IMR-90 (cell line): ENCODE data around the gene SLC15A3. TPM values are rescaled to one million over a fixed set of nuclear protein-coding genes. Genes with fewer than 3 reads are reported as not detected.
A peak's percentile ranks its signal among the peaks of the same experiment; 100 is the strongest.

Source experiments
- ATAC-seq: fragments of 200-7000 bp; cut with Tn5 transposase; 2 replicates; pipeline ENCODE4 v1.9.1; 2020; ENCODE audit warnings: low read depth, mild to moderate bottlenecking, moderate library complexity
- BruUV-seq: library from RNA; stranded (reverse); fragments of 400-500 nt; replicated peaks from 2 replicates; lab custom pipeline; 2021; lab: Mats Ljungman, UMichigan
- CTCF ChIA-PET: fragments of 300-600 bp; formaldehyde crosslinking; extraction: SDS; loops from one replicate; lab custom pipeline; 2021; ENCODE audit warnings: antibody characterized with exemption; lab: Yijun Ruan, JAX
- POLR2A ChIA-PET: fragments of 300-600 bp; sonication (Branson Sonifier 250); formaldehyde crosslinking; loops from one replicate; lab custom pipeline; 2022; ENCODE audit warnings: antibody characterized with exemption; ENCODE audit not compliant: unreplicated experiment; lab: Charles Lee
- DNase-seq: peaks from one replicate; pipeline ENCODE4 v3.0.0; 2013
- H2AFZ ChIP-seq: replicated peaks from 2 replicates; pipeline ENCODE3; 2013; ENCODE audit warnings: low read length, mild to moderate bottlenecking; ENCODE audit not compliant: poor library complexity
- H2AK5ac ChIP-seq: 2 replicates; pipeline ENCODE4 v1.6.1; 2013; ENCODE audit warnings: low read depth, low read length, inconsistent platforms
- H2AK9ac ChIP-seq: replicated peaks from 2 replicates; pipeline ENCODE3; 2013; ENCODE audit warnings: mild to moderate bottlenecking, low read depth, low read length, moderate library complexity; ENCODE audit not compliant: poor library complexity
- H2BK120ac ChIP-seq: 2 replicates; pipeline ENCODE4 v1.6.1; 2013; ENCODE audit warnings: low read depth, low read length, inconsistent platforms
- H2BK15ac ChIP-seq: 3 replicates; pipeline ENCODE4 v1.6.1; 2013; ENCODE audit warnings: low read depth, low read length, inconsistent platforms
- H2BK20ac ChIP-seq: 2 replicates; pipeline ENCODE4 v1.6.1; 2013; ENCODE audit warnings: low read depth, mild to moderate bottlenecking, inconsistent platforms, low read length, moderate library complexity
- H2BK5ac ChIP-seq: 2 replicates; pipeline ENCODE4 v1.6.1; 2013; ENCODE audit warnings: mild to moderate bottlenecking, low read depth, low read length, inconsistent platforms; ENCODE audit not compliant: poor library complexity, severe bottlenecking
- H3K14ac ChIP-seq: replicated peaks from 2 replicates; pipeline ENCODE4 v1.6.1; 2013; ENCODE audit warnings: low read depth, low read length, inconsistent platforms
- H3K18ac ChIP-seq: 2 replicates; pipeline ENCODE4 v1.6.1; 2013; ENCODE audit warnings: low read depth, low read length, control low read depth
- H3K23ac ChIP-seq: 2 replicates; pipeline ENCODE4 v1.6.1; 2013; ENCODE audit warnings: low read depth, low read length, inconsistent platforms
- H3K27ac ChIP-seq: 2 replicates; pipeline ENCODE4 v1.5.1; 2013; ENCODE audit warnings: mild to moderate bottlenecking, control low read depth, low read length; ENCODE audit not compliant: insufficient read depth
- H3K27me3 ChIP-seq: 2 replicates; pipeline ENCODE4 v1.6.1; 2013; ENCODE audit warnings: low read length; ENCODE audit not compliant: control insufficient read depth, insufficient read depth
- H3K36me3 ChIP-seq: 2 replicates; pipeline ENCODE4 v1.6.1; 2013; ENCODE audit warnings: low read length, mixed read lengths; ENCODE audit not compliant: control insufficient read depth, insufficient read depth
- H3K4ac ChIP-seq: 2 replicates; pipeline ENCODE4 v1.6.1; 2013; ENCODE audit warnings: low read depth, low read length, inconsistent platforms
- H3K4me1 ChIP-seq: 2 replicates; pipeline ENCODE4 v1.6.1; 2013; ENCODE audit warnings: low read length, mixed read lengths; ENCODE audit not compliant: control insufficient read depth, insufficient read depth
- H3K4me2 ChIP-seq: 2 replicates; pipeline ENCODE4 v1.6.1; 2013; ENCODE audit warnings: low read depth, mild to moderate bottlenecking, control low read depth, low read length, moderate library complexity
- H3K4me3 ChIP-seq: 2 replicates; pipeline ENCODE4 v1.5.1; 2013; ENCODE audit warnings: low read depth, mild to moderate bottlenecking, control low read depth, low read length, moderate library complexity; ENCODE audit not compliant: insufficient read depth
- H3K56ac ChIP-seq: 2 replicates; pipeline ENCODE4 v1.6.1; 2013; ENCODE audit warnings: low read length, inconsistent platforms; ENCODE audit not compliant: insufficient read depth; ENCODE audit errors: extremely low read depth
- H3K79me1 ChIP-seq, 2 experiments: 2 replicates each; pipeline ENCODE4 v1.6.1; 2013; ENCODE audit warnings: low read length in 2 of 2, inconsistent platforms in 1 of 2, low read depth in 1 of 2
- H3K9ac ChIP-seq: 2 replicates; pipeline ENCODE4 v1.6.1; 2013; ENCODE audit warnings: low read depth, low read length, control low read depth
- H3K9me1 ChIP-seq: 2 replicates; pipeline ENCODE4 v1.6.1; 2013; ENCODE audit warnings: low read length, inconsistent platforms; ENCODE audit not compliant: insufficient read depth
- H3K9me3 ChIP-seq: 2 replicates; pipeline ENCODE4 v1.6.1; 2013; ENCODE audit warnings: low read length; ENCODE audit not compliant: control insufficient read depth, insufficient read depth
- H4K20me1 ChIP-seq: 2 replicates; pipeline ENCODE4 v1.6.1; 2013; ENCODE audit warnings: low read length, inconsistent platforms; ENCODE audit not compliant: insufficient read depth
- H4K5ac ChIP-seq: 2 replicates; pipeline ENCODE4 v1.6.1; 2013; ENCODE audit warnings: mild to moderate bottlenecking, low read depth, low read length, control low read depth
- H4K8ac ChIP-seq, 2 experiments: 2 replicates each; pipeline ENCODE4 v1.6.1; 2013; ENCODE audit warnings: low read depth in 2 of 2, low read length in 2 of 2, control low read depth in 1 of 2, inconsistent platforms in 1 of 2
- H4K91ac ChIP-seq: 2 replicates; pipeline ENCODE4 v1.6.1; 2013; ENCODE audit warnings: low read depth, low read length, inconsistent platforms; ENCODE audit not compliant: insufficient read depth
- BHLHE40 ChIP-seq: fragments of 150-350 bp; IDR thresholded peaks from 2 replicates; pipeline ENCODE4 v1.6.1; 2016; ENCODE audit warnings: mild to moderate bottlenecking, low read depth, low read length
- CEBPB ChIP-seq: IDR thresholded peaks from 2 replicates; pipeline ENCODE4 v1.6.1; 2012; ENCODE audit warnings: low read depth, low read length, improper control_type of control experiment
- CHD1 ChIP-seq: IDR thresholded peaks from 2 replicates; pipeline ENCODE4 v1.6.1; 2012; ENCODE audit warnings: low read depth, low read length, improper control_type of control experiment
- ELK1 ChIP-seq: fragments of 150-350 bp; IDR thresholded peaks from 2 replicates; pipeline ENCODE4 v1.6.1; 2016; ENCODE audit warnings: low read depth, mild to moderate bottlenecking, low read length, moderate library complexity, borderline replicate concordance
- FOS ChIP-seq: fragments of 150-350 bp; IDR thresholded peaks from 2 replicates; pipeline ENCODE4 v1.6.1; 2016; ENCODE audit warnings: low read depth, low read length
- MAFK ChIP-seq: IDR thresholded peaks from 2 replicates; pipeline ENCODE4 v1.6.1; 2012; ENCODE audit warnings: low read depth, low read length, improper control_type of control experiment
- MAZ ChIP-seq: IDR thresholded peaks from 2 replicates; pipeline ENCODE4 v1.6.1; 2012; ENCODE audit warnings: low read depth, mild to moderate bottlenecking, low read length, improper control_type of control experiment, moderate library complexity, borderline replicate concordance
- MXI1 ChIP-seq: IDR thresholded peaks from 2 replicates; pipeline ENCODE4 v1.6.1; 2012; ENCODE audit warnings: low read depth, mild to moderate bottlenecking, low read length, moderate library complexity, borderline replicate concordance
- NFE2L2 ChIP-seq: fragments of 150-350 bp; IDR thresholded peaks from 2 replicates; pipeline ENCODE4 v1.6.1; 2016; ENCODE audit warnings: low read depth, mild to moderate bottlenecking, low read length
- RAD21 ChIP-seq: IDR thresholded peaks from 2 replicates; pipeline ENCODE4 v1.6.1; 2012; ENCODE audit warnings: low read length, improper control_type of control experiment
- RCOR1 ChIP-seq: IDR thresholded peaks from 2 replicates; pipeline ENCODE4 v1.6.1; 2012; ENCODE audit warnings: mild to moderate bottlenecking, low read length, improper control_type of control experiment; ENCODE audit not compliant: insufficient replicate concordance
- RFX5 ChIP-seq: IDR thresholded peaks from 2 replicates; pipeline ENCODE4 v1.8.0; 2012; ENCODE audit warnings: low read depth, mild to moderate bottlenecking, low read length, moderate library complexity
- SMC3 ChIP-seq: fragments of 150-350 bp; IDR thresholded peaks from 2 replicates; pipeline ENCODE4 v1.6.1; 2016; ENCODE audit warnings: low read depth, mild to moderate bottlenecking, antibody characterized with exemption, low read length, moderate library complexity
- USF2 ChIP-seq: fragments of 150-350 bp; IDR thresholded peaks from 2 replicates; pipeline ENCODE4 v1.6.1; 2017; ENCODE audit warnings: mild to moderate bottlenecking, antibody characterized with exemption, low read length, low read depth
- WGBS, 2 experiments: methylation state at CpG; one replicate each; pipeline versions ENCODE4 v1.1.5 to v1.1.7; 2013; ENCODE audit warnings: missing lambda C conversion rate in 2 of 2; ENCODE audit not compliant: insufficient read length in 1 of 2; ENCODE audit errors: extremely low coverage in 2 of 2; 5-methylcytosine and 5-hydroxymethylcytosine counted together
- dilution Hi-C: fragments of 300-500 bp; cut with HindIII; formaldehyde crosslinking; loops from one replicate; pipeline ENCODE4 v1.14.3; 2018; ENCODE audit warnings: low sequenced_read_pairs; ENCODE audit not compliant: unreplicated experiment
- in situ Hi-C: fragments of 300-500 bp; cut with MboI; formaldehyde crosslinking; loops from 3 replicates; pipeline ENCODE4 v1.14.3; 2019; ENCODE audit warnings: low sequenced_read_pairs, inconsistent platforms, mixed read lengths
- intact Hi-C: fragments of 100-400 bp; cut with micrococcal nuclease; formaldehyde crosslinking; loops from 2 replicates; pipeline ENCODE4 v1.10.0; 2022
- polyA plus RNA-seq, 3 experiments: library from polyadenylated mRNA; depleted of rRNA; stranded (reverse); fragments of >200 nt; gene quantifications; 2 replicates each; pipeline ENCODE4 v1.2.3, GENCODE V29; 2012; ENCODE audit warnings: low replicate concordance in 1 of 3
- total RNA-seq: library from RNA; depleted of rRNA; stranded (reverse); fragments of >200 nt; gene quantifications from 2 replicates; pipeline ENCODE4 v1.2.3, GENCODE V29; 2012

The SLC15A3 gene
- total and polyA plus RNA-seq, 2 of the 4 experiments (the other 2 are of a cell fraction), result 3.2 to 4.4 TPM

GRCh38 chr11:60978546-60979380 is 26.8 kb upstream of the SLC15A3 start:
- dilution Hi-C loops (no loop called here), in situ Hi-C loops (no loop called here), intact Hi-C loops (no loop called here)
- Histone ChIP-seq H3K14ac (no peak overlapping the region), H3K9me1 (no peaks in the 10 kb centered on the region), H3K23ac (no peak overlapping the region), H4K5ac (no peak overlapping the region), H3K27me3 (peaks cover 29% of the 10 kb centered on the region), H3K9ac (no peak overlapping the region), H4K8ac (no peak overlapping the region), H2BK15ac (no peak overlapping the region), H3K4me1 (no peaks in the 10 kb centered on the region; the same call in 1 of the 2 replicates), H3K9me3 (no peaks in the 10 kb centered on the region), H3K18ac (no peak overlapping the region), H3K4ac (no peak overlapping the region), H3K36me3 (no peaks in the 10 kb centered on the region), H2AFZ (no peak overlapping the region), H3K4me3 (no peak overlapping the region), H3K27ac (no peak overlapping the region), H2AK5ac (no peak overlapping the region), H3K56ac (no peak overlapping the region), H4K91ac (no peak overlapping the region), H3K79me1 (no peaks in the 10 kb centered on the region), H4K20me1 (no peaks in the 10 kb centered on the region), H2AK9ac (peak overlapping the region; percentile 42), H3K4me2 (no peak overlapping the region), H2BK120ac (no peak overlapping the region), H2BK5ac (no peak overlapping the region), H2BK20ac (no peak overlapping the region)
- no CpG with 5 or more reads among the region's 10 CpGs for WGBS, 2 experiments
- ChIA-PET POLR2A (no interaction called here), CTCF (interaction anchor here (0.6 kb wide), 1 partner anchor 13 kb away, joined by 4 read pairs; no protein-coding TSS in a partner anchor)
- BruUV-seq, result no TSS peak
- ATAC-seq (no peak), DNase-seq (no peak)
- TF ChIP-seq BHLHE40 (no peak), MAFK (no peak), RCOR1 (no peak), RAD21 (no peak), SMC3 (no peak), ELK1 (no peak), CHD1 (no peak), MAZ (no peak), FOS (no peak), USF2 (no peak), NFE2L2 (no peak), CEBPB (no peak), MXI1 (no peak), RFX5 (no peak)
